GM21723 (cell line): ENCODE data around the gene COX17.
"Not testable (repeated sequence)": the region's sequence is repeated elsewhere in the genome, so short reads cannot be mapped to it uniquely, and the experiment has no call there.

Source experiments
- ATAC-seq: cut with Tn5 transposase; IDR thresholded peaks from one replicate; pipeline ENCODE4 v1.9.1; 2021; ENCODE audit warnings: mild to moderate bottlenecking, moderate library complexity; ENCODE audit not compliant: unreplicated experiment

Gene COX17, protein sequence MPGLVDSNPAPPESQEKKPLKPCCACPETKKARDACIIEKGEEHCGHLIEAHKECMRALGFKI

DNA sequence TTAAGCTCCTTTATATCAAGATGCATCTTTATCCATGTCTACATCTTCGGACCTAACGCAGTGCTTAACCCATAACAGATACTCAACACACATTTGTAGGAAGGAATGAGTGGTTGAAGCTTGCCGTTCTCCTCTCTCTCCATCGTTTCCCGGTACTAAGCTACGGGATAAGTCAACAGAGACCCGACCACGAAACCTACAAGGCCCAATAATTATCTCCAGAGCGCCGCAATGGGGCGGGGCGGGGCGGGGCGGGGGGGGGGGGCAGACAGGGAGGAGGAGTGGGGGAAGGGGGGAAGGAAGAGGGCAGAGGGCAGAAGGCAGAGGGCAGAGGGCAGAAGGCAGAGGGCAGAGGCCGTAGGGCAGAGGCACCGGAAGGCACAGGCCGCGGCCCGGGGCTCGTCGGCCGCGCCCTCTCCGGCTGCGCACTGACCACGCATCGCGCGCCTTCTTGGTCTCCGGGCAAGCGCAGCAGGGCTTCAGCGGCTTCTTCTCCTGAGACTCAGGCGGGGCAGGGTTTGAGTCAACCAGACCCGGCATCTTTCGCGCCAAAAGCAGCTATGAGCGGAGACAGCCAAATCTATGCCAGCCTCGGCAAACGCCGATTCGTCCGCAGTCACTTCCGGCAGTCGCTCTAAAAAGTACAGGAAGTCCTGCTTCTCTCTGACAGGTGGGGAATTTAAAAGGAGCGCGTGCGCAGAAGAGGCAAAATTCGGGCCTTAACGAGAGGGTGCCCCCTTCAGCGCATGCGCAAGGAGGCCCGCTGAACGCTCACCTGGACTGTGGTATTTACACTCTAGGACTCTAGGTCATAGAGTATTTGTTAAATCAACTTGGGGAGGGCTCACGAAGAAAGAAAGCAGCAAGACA, at the start of gene COX17:
Gene COX17, minus strand, starts transcription at position 636 of the 870 bp plus-strand sequence. Its CDS starts 96 bp downstream, at position 540.
- ATAC-seq, result peak; percentile 88

DNA sequence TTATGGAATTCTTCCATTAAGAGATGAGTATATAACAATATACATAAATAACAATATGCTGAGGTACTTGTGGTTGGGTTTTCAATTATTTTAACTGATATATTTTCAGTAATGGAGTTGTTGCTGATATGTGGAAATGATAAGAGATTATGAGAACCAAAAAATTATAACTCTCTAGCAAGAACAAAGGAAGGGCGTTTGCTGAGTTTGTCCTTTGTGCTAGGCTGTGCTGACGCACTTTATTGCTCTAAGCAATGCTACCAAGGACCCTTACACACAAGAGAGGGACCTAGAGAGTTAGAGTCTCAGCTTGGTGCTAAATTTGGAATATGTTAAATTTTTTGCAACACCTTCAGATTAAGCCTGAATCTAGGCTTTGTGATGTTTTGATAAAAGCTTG, 49.7 kb upstream of the COX17 start:
- ATAC-seq, result no peak

DNA sequence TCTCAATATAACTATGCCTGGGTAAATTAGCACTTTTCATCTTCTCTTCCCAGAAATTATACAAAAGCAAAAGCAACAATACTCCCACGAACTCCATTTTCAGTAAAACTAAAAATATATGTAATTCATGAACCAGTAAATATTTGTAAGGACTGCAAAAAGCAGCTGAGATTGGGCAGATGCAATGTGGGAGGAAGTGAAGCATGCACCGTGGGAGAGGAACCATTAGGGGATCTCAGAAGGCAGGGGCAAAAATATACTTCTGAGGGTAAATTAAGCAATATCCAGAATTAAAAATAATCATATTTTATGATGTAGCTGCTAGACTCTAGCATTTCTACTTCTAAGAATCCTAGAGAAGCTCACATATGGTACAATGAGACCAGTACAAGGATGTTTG, 45.8 kb upstream of the COX17 start:
- ATAC-seq, result no peak

DNA sequence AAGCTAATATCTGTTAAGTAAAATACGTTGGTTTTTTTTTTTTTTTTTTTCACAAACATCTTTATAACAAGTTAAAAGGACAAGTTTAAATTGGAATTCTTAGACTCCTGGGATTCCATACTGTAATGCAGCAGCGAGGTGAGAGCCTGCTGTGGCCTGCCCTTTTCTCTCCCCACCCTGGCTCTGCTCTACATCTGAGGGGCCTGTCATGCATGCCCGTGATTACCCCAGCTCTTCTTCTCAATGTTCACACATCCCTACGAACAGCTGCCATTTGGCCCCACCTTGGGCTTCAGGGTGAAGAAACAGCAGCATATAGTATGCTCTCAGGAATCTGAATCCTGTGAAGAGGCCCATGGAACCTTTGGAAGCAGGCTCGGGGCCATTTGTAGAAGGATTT, 40.3 kb upstream of the COX17 start:
- ATAC-seq, result no peak

DNA sequence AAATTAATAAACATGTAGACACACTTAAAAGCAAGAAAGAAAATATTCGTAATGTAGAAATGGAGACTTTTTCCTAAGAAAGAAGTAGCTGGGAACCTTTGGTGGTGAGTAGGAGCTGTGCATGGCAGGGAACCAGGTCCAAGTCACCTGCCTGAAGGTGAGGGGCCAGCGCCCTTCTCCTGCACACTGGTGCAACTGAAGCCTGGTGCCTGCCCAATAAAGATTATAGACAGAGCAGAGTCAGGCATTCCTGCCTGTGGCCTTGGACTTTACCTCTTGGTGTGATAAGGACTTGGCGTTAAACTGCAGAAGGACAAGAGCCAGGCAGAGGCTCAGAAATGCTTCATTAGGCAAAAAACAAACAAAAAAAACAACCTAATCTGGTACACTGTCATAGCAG, 39.8 kb upstream of the COX17 start:
- ATAC-seq, result no peak

DNA sequence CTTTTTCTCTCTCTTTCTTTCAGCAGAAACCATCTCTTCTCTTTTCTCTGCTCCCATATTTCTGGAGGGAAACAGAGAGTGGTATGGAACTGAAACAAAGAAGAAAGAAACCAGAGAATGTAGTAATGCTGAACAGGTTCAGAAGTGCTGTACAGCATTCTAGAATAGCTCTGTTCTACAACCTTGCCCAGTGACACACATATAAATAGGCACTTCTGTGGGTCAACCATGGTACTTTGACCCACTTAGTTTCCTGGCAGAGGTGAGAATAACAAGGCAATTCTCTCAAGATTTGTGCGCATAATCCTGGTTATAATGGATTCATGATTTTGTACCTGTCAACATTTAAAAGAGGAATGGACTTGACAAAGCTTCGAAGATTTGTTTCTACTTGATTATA, 37.9 kb upstream of the COX17 start:
- ATAC-seq, result no peak

DNA sequence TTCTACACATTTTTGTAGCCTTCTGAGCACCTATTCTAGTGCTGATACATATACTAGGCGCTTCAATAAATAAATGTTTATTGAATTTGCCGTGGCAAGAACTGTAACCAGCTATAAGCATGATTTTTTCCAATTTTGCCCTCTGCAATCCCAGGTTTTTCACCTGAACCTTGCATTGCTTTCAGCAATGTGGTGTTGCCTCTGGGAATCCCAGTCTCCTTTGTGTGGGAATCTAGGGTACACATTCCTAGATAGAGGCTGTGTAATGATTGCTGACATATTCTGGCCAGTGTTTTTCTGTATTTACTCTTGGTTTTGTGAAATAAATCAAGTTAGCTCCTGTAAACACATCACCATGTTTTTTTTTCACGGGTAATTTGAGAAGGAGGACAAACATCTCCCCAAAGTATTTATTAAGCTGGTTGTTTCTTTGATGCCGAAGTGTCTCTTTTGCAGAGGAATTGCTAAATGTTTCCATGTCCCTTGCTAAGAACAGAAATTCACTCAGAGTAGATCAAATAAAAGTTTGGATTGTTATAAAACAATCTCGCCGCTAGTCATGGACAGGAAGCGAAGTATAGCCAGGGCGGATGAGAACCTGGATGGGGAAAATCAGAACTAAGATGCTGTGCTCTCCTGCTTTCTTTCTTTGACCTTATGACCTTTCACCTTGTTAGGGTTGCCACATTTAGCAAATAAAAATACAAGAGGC, 26.8 kb upstream of the COX17 start:
- ATAC-seq, result no peak

DNA sequence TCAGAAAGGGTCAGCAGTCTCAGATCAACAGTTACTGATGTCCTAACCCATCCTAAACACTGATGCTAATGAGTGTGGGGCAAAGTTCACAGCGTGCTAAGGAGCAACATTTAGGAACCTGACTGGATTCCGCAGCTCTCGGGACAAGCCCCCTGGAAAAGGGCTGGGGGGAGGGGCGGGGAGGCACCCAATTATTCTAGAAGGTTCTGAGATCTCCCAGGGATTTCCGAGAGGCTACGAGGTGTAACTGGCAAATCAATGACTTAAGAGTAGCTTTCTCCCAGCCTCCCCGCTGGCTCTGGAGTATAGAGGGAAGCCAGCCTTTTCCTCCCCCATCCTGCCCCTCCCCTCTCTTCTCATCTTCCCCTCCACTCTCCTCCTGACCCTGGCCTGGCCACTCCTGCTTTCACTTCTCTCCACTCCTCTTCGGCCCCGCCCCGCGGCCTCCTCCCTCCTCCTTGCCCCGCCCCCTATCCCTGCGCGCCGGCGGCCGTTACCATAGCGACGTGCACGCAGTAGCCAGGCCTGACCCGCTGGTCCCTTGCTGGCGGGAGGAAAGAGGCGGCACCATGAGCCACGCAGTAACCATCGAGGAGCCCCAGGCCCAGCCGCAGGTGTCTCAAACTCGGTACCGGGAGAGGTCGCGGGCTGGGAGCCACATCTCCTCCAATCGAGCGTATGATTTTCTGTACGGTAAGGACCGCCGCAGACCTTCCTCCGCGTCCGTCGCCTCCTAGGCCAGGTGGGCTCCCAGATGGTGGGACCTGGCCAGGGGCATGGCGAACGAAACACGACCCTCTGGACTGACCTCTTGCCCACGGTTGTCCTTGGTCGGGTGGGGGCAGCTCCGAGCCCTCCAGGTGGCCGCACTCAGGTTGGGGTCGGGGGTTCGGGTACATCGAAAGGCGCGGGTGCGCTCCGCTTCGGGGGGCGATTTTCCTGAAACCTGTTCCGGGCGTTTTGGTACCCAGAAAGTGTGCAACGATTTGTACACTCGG, 25.6 kb upstream of the COX17 start, which contains the start of gene CFAP91:
Gene CFAP91, plus strand, starts transcription at position 493 of the 998 bp plus-strand sequence. Its CDS starts 77 bp downstream, at position 570.
- peak; percentile 86 for ATAC-seq

DNA sequence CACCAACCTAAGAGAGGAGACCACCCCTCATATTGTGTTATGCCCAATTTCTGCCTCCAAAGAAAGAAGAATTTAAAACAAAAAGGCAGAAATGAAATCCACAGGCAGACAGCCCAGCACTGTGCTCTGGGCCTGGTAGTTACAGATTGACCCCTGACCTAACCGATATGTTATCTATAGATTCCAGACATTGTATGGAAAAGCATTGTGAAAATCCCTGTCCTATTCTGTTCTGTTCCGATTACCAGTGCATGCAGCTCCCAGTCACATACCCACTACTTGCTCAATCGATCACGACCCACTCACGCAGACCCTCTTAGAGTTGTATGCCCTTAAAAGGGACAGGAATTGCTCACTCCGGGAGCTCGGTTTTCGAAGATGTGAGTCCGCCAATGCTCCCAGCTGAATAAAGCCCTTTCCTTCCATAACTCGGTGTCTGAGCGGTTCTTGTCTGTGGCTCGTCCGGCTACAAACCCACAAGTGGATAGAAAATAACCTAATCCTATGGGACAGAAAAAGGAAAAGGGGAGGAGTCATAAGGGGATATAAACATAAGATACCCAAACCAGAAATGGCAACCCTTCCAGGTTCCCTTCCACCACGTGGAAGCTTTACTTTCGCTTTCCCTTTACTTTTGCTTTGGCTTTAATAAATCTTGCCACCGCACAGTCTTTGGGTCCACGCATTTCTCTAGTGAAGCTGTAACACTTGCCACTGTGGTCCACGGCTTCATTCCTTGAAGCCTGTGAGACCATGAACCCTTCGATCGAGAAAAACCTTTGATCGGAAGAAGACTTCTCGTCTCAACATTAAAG, 23.9 kb upstream of the COX17 start:
- peak; percentile 6 for ATAC-seq

DNA sequence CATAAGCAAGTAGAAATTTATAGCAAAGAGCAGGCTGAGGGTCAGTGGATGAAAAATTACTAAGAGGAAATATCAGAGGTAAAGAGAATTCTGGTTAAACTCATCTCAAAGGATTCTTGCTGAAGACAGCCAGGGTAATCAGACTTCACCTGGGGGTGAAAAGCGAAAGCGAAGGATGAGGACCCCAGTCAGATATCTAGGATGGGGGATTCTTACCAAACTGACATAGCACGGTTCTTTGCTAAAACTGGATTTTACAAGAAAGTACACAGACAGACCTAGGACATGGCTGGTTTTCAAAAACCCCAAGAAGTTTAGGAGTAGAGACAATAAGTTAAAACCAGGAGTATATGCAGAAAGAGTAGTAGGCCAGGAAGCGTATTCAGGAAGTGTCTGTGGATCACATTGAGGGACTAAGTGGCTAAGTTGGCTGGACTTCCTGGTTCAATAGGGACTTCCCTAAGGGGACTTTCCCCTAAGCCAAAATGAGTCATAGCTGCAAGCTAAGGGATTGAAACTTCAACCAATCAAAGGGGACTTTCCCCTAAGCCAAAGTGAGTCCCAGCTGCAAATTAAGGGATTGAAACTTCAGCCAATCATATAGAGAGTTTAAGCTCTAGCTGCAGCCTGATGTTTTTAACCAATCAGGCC, 23.2 kb upstream of the COX17 start:
- ATAC-seq, result peak; percentile 43

DNA sequence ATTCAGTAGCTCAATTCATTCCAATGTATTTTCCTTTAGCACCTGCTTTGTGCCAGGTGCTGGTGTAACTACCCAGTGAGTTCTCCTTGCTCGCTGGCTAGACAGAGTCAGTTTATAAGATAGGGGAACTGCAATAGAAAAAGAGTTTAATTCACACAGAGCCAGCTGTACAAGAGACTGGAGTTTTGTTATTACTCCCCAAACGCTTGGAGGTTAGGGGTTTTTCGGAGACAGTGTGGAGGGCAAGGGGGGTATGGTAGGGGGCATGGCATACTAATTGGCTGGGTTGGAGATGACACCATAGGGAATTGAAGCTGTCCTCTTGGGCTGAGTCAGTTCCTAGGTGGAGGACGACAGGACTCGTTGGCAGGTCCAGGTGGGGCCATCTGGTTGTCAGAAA, 20.2 kb upstream of the COX17 start:
- ATAC-seq, result peak; percentile 69

DNA sequence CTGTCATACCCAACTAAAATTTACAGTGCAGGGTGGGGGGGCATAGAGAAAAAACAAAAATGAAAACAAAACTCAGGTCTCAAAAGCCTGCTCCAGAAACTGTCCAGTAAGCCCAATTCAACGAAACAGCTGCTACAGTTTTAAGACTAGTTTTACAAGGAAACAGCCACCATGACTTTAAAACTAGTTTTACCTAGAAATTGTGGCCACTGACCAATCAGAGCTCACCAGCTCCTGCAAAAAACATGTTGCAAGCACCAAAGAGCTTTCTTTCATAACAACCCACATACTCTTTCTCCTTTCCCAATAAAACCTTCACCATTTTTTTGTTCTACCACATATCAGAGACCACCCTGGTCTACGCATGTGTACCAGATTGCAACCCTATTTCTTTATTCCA, 18.3 kb upstream of the COX17 start:
- ATAC-seq, result no peak

DNA sequence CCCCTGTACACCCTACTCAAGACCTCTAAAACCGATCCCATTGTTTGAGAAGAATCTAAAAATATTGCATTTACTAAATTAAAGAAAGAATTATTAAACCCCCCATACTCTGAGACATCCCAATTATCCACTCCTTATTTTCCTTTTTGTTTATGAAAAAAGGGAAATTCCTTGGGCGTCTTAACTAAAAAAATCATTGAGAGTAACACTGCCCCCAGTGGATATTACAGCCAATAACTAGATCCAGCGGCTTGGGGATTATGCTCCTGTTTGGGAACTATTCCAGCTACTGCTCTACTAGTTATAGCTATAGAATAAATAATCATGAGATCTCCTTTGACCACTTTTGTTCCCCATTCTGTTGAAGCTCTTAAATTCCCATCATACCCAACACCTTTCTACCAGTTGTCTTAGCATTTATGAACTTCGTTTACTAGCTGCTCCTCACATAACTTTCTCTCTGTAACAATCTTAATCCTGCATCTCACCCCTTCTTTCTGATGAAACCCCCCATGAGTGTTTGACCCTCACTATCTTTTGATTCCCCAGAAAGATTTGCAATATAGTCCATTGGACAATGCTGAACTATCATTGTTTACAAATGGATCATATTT, 12.9 kb upstream of the COX17 start:
- no peak for ATAC-seq

DNA sequence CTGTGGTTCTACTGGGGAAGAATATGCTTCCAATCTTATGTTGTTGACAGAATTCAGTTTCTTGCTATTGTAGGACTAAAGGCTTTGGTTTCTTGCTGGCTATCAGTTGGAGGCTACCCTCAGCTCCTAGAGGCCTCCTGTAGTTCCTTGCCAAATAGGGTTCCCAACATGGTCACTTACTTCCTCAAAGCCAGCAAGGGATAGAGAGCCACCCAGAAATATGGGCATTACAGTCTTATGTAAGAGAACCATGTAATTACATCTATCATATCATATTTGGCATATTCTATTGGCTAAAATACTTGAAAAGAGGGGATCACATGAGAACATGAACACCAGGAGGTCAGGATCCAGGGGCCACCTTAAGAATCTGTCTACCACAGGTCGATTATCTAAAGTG, 6.2 kb upstream of the COX17 start:
- ATAC-seq, result no peak

DNA sequence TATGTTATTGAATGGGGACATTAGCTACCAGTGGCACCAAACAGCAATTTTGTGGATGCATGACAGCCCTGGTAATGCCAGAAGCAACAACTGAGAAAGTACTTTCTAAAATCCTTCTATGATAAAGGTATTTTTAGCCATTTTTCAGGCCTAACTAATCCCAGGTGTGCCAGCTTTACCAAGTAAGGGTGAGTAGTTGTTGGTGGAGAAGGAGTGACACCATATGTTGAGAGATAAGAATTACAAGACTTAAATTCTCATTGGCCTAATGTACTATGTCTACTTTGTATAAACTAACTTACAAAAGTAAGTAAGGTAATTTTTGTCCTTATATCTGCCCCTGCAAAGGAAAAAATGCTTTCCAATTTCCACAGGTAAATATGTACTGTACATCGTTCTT, 4.1 kb upstream of the COX17 start:
- ATAC-seq, result no peak

DNA sequence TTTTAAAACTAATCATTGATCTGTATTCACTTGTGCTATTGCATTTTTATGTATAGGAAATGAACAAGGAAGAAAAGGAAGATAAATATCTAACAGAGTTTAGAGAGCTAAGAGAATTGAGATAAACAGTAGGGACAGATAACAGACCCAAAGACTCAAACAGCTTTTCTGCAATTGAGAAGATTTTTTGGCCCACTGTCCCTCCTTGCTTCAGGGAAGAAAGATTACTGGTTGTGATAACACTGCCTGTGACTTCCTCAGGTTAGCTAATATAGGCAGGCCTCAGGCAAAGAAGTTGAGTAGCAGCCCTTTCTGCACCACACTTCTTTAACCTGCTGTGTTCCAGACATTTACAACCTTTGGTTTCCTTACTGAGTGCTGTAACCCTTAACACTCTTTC, 2.7 kb upstream of the COX17 start:
- ATAC-seq, result no peak

DNA sequence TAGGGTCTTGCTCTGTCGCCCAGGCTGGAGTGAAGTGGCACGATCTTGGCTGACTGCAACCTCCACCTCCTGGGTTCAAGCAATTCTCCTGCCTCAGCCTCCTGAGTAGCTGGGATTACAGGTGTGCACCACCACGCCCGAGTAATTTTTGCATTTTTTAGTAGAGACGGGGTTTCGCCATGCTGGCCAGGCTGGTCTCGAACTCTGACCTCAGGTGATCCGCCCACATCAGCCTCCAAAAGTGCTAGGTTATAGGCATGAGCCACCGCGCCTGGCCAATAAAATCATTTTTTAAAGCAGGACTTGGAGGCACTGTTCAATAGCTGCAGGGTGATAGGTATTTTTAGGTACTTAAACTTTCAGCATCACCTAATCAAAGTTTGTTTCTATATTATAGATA, 1.0 kb upstream of the COX17 start:
- ATAC-seq, result not testable (repeated sequence)

DNA sequence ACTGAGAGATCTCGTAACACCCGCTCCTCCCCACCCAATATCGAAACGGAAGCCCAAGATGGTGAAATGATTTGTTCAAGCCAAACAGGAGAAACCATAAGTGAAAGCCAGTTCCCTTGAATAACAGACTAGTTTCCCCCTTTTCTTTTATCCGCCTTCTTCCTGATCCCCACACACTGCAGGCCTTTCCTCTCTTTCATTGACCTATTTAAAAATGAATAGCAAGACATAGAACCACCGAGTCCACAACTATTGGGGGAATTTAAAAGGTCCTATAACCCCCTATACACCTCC, 382 bp upstream of the COX17 start:
- ATAC-seq, result no peak

DNA sequence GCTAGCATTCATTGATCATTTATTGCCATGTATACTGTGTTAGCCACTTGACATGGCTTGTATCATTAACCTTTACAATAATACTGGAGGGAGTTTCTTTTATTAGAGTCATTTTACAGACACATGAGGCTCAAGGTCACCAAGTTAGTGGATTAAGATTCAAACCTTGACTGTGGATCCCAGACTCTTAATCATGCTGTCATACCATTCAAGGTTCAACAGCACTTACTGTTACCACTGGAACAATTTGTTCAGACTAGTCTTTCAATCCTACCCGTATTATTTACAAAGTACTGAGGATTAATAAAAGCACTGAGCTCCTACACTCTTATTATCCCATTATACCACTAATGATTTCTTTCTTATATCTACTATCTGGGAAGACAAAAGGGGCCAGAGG, 1.2 kb downstream of the COX17 start:
- no peak for ATAC-seq
